H1 (cell line): ENCODE results near the gene PREX1. TPM values are rescaled to one million over a fixed set of nuclear protein-coding genes. Genes with fewer than 3 reads are reported as not detected.

Experiments
- CTCF ChIA-PET: fragments of 300-600 bp; sonication (Branson Sonifier 250); formaldehyde crosslinking; loops from one replicate; lab custom pipeline; 2021; ENCODE audit not compliant: partially characterized antibody; lab: Charles Lee
- POLR2A ChIA-PET: fragments of 300-600 bp; sonication (Branson Sonifier 250); formaldehyde crosslinking; loops from one replicate; lab custom pipeline; 2021; ENCODE audit warnings: inconsistent platforms; ENCODE audit not compliant: partially characterized antibody; lab: Charles Lee
- DNase-seq, 2 experiments: peaks; one replicate each; pipeline versions ENCODE4 v3.0.0 to v3.0.0-alpha.2; 2010 to 2022; ENCODE audit warnings: low spot score in 2 of 2, low read depth in 1 of 2, mixed read lengths in 1 of 2
- FAIRE-seq: peaks from 2 replicates; lab custom pipeline; 2011; peaks lifted over from hg19 to GRCh38; lab: Jason Lieb, UNC
- H2AFZ ChIP-seq: 2 replicates; pipeline ENCODE4 v1.8.1; 2012; ENCODE audit warnings: low read length, inconsistent platforms
- H2AK5ac ChIP-seq: 2 replicates; pipeline ENCODE4 v1.6.1; 2013; ENCODE audit warnings: low read depth, low read length
- H2BK120ac ChIP-seq: replicated peaks from 2 replicates; pipeline ENCODE3; 2013; ENCODE audit warnings: low read depth, low read length, inconsistent platforms
- H2BK12ac ChIP-seq: 2 replicates; pipeline ENCODE4 v1.6.1; 2013; ENCODE audit warnings: low read depth, low read length
- H2BK15ac ChIP-seq: 2 replicates; pipeline ENCODE4 v1.6.1; 2013; ENCODE audit warnings: low read length
- H2BK20ac ChIP-seq: 2 replicates; pipeline ENCODE4 v1.6.1; 2013; ENCODE audit warnings: low read length
- H2BK5ac ChIP-seq: 2 replicates; pipeline ENCODE4 v1.6.1; 2013; ENCODE audit warnings: low read depth, low read length
- H3K14ac ChIP-seq: 2 replicates; pipeline ENCODE4 v1.6.1; 2013; ENCODE audit warnings: inconsistent platforms; ENCODE audit not compliant: insufficient read length
- H3K18ac ChIP-seq: 2 replicates; pipeline ENCODE4 v1.6.1; 2013; ENCODE audit warnings: low read length; ENCODE audit errors: extremely low read depth
- H3K23ac ChIP-seq: 2 replicates; pipeline ENCODE4 v1.6.1; 2013; ENCODE audit warnings: inconsistent platforms; ENCODE audit not compliant: insufficient read length
- H3K23me2 ChIP-seq: 2 replicates; pipeline ENCODE4 v1.6.1; 2013; ENCODE audit warnings: low read depth, low read length
- H3K27ac ChIP-seq: 2 replicates; pipeline ENCODE4 v1.6.1; 2011; ENCODE audit warnings: low read depth, low read length, inconsistent platforms
- H3K27me3 ChIP-seq, 4 experiments: replicated peaks in 1 of 4; 1 replicate in 1 of 4; 2 replicates in 3 of 4; pipeline versions ENCODE4 v1.6.1 to v1.8.1; 2011 to 2013; ENCODE audit warnings: low read length in 3 of 4, mild to moderate bottlenecking in 3 of 4, inconsistent platforms in 2 of 4, mixed read lengths in 2 of 4, moderate library complexity in 1 of 4; ENCODE audit not compliant: control insufficient read depth in 3 of 4, insufficient read depth in 3 of 4; ENCODE audit errors: extremely low read depth in 1 of 4
- H3K36me3 ChIP-seq, 4 experiments: 2 replicates each; pipeline versions ENCODE4 v1.6.1 to v1.8.1; 2011 to 2013; ENCODE audit warnings: mild to moderate bottlenecking in 4 of 4, low read length in 3 of 4, moderate library complexity in 2 of 4, control low read depth in 1 of 4, inconsistent platforms in 1 of 4; ENCODE audit not compliant: insufficient read depth in 4 of 4, control insufficient read depth in 2 of 4
- H3K4ac ChIP-seq: replicated peaks from 2 replicates; pipeline ENCODE3; 2013; ENCODE audit warnings: low read length, low read depth, mixed read lengths, inconsistent platforms; ENCODE audit not compliant: insufficient read length
- H3K4me1 ChIP-seq, 4 experiments: replicated peaks in 1 of 4; 1 replicate in 1 of 4; 2 replicates in 3 of 4; pipeline versions ENCODE4 v1.6.1 to v1.8.1; 2011 to 2013; ENCODE audit warnings: low read length in 3 of 4, inconsistent platforms in 2 of 4, mixed read lengths in 1 of 4; ENCODE audit not compliant: insufficient read depth in 4 of 4, control insufficient read depth in 3 of 4
- H3K4me2 ChIP-seq, 2 experiments: 2 replicates each; pipeline versions ENCODE4 v1.6.1 to v1.8.1; 2011 to 2013; ENCODE audit warnings: low read depth in 2 of 2, low read length in 2 of 2, control low read depth in 1 of 2, inconsistent platforms in 1 of 2, mild to moderate bottlenecking in 1 of 2; ENCODE audit not compliant: insufficient read depth in 1 of 2
- H3K4me3 ChIP-seq, 4 experiments: fragments of 200-600, 300-600 bp in 1 of 4; sonication (generic), shearing (Covaris generic), sonication (Bioruptor Twin) in 1 of 4; 2 replicates each; pipeline versions ENCODE4 v1.5.1 to v1.8.1; 2011 to 2016; ENCODE audit warnings: low read length in 4 of 4, low read depth in 3 of 4, control low read depth in 2 of 4, inconsistent platforms in 2 of 4, mild to moderate bottlenecking in 2 of 4, mixed read lengths in 1 of 4, moderate library complexity in 1 of 4; ENCODE audit not compliant: insufficient read depth in 2 of 4; ENCODE audit errors: extremely low read depth in 1 of 4
- H3K56ac ChIP-seq: replicated peaks from 2 replicates; pipeline ENCODE3; 2013; ENCODE audit warnings: low read depth, mild to moderate bottlenecking, mixed read lengths, low read length, inconsistent platforms; ENCODE audit not compliant: insufficient read length
- H3K79me1 ChIP-seq: 2 replicates; pipeline ENCODE4 v1.6.1; 2013; ENCODE audit warnings: low read depth, low read length, control low read depth
- H3K79me2 ChIP-seq, 2 experiments: 2 replicates each; pipeline versions ENCODE4 v1.6.1 to v1.8.1; 2012 to 2013; ENCODE audit warnings: low read length in 2 of 2, mild to moderate bottlenecking in 2 of 2, inconsistent platforms in 1 of 2; ENCODE audit not compliant: insufficient read depth in 2 of 2, control insufficient read depth in 1 of 2
- H3K9ac ChIP-seq, 4 experiments: replicated peaks in 1 of 4; 1 replicate in 1 of 4; 2 replicates in 3 of 4; pipeline versions ENCODE4 v1.6.1 to v1.8.1; 2011 to 2013; ENCODE audit warnings: low read depth in 3 of 4, low read length in 3 of 4, control low read depth in 2 of 4, mild to moderate bottlenecking in 2 of 4, moderate library complexity in 2 of 4, inconsistent platforms in 1 of 4; ENCODE audit errors: extremely low read depth in 1 of 4
- H3K9me3 ChIP-seq, 2 experiments: 2 replicates each; pipeline versions ENCODE4 v1.6.1 to v1.8.1; 2012 to 2013; ENCODE audit warnings: mild to moderate bottlenecking in 2 of 2, moderate library complexity in 2 of 2, control low read depth in 1 of 2, inconsistent platforms in 1 of 2, low read depth in 1 of 2, low read length in 1 of 2, mixed read lengths in 1 of 2; ENCODE audit not compliant: insufficient read depth in 2 of 2
- H4K20me1 ChIP-seq, 2 experiments: replicated peaks in 1 of 2; 2 replicates each; pipeline versions ENCODE3 to v1.8.1; 2011 to 2013; ENCODE audit warnings: inconsistent platforms in 2 of 2, low read length in 2 of 2, mild to moderate bottlenecking in 1 of 2; ENCODE audit not compliant: insufficient read depth in 2 of 2, control insufficient read depth in 1 of 2
- H4K5ac ChIP-seq: 2 replicates; pipeline ENCODE4 v1.6.1; 2013; ENCODE audit warnings: low read length, low read depth, mixed read lengths, inconsistent platforms; ENCODE audit not compliant: insufficient read length
- H4K8ac ChIP-seq: 2 replicates; pipeline ENCODE4 v1.8.0; 2013; ENCODE audit warnings: mild to moderate bottlenecking, moderate library complexity, low read length, inconsistent platforms; ENCODE audit not compliant: insufficient read depth; ENCODE audit errors: extremely low read depth
- H4K91ac ChIP-seq: replicated peaks from 2 replicates; pipeline ENCODE3; 2013; ENCODE audit warnings: low read length, mixed read lengths, inconsistent platforms; ENCODE audit not compliant: insufficient read length
- BRCA1 ChIP-seq: IDR thresholded peaks from 2 replicates; pipeline ENCODE4 v1.6.1; 2012; ENCODE audit warnings: low read depth, low read length, improper control_type of control experiment
- CHD2 ChIP-seq: IDR thresholded peaks from 2 replicates; pipeline ENCODE4 v1.6.1; 2012; ENCODE audit warnings: low read length, improper control_type of control experiment
- JUND ChIP-seq: IDR thresholded peaks from 2 replicates; pipeline ENCODE4 v1.6.1; 2011; ENCODE audit warnings: mild to moderate bottlenecking, improper control_type of control experiment, low read length
- SRF ChIP-seq: IDR thresholded peaks from 2 replicates; pipeline ENCODE4 v1.6.1; 2011; ENCODE audit warnings: mild to moderate bottlenecking, low read depth, low read length, moderate library complexity
- TCF12 ChIP-seq: IDR thresholded peaks from 2 replicates; pipeline ENCODE4 v1.6.1; 2011; ENCODE audit warnings: low read depth, mild to moderate bottlenecking, low read length
- USF2 ChIP-seq: IDR thresholded peaks from 2 replicates; pipeline ENCODE4 v1.6.1; 2011; ENCODE audit warnings: low read length, improper control_type of control experiment
- WGBS, 2 experiments: shearing (Covaris generic) in 1 of 2; methylation state at CpG; one replicate each; pipeline versions ENCODE4 v1.1.6 to v1.1.7; 2013 to 2015; ENCODE audit warnings: low lambda C conversion rate in 2 of 2, mixed read lengths in 2 of 2, inconsistent platforms in 1 of 2, low coverage in 1 of 2, missing lambda C conversion rate in 1 of 2; ENCODE audit not compliant: insufficient replicate concordance in 2 of 2, insufficient coverage in 1 of 2, insufficient read length in 1 of 2; ENCODE audit errors: extremely low coverage in 1 of 2, missing lambda C conversion rate in 1 of 2; 5-methylcytosine and 5-hydroxymethylcytosine counted together
- polyA plus RNA-seq, 7 experiments: library from polyadenylated mRNA; depleted of rRNA in 3 of 7; stranded (reverse) in 5 of 7; unstranded in 2 of 7; fragments of >200 nt in 5 of 7; fragments of 200-250 nt in 2 of 7; gene quantifications; 1 replicate in 5 of 7; 2 replicates in 1 of 7; 4 replicates in 1 of 7; pipeline versions ENCODE4 v1.2.1 to v1.2.3, GENCODE V29; 2011 to 2013; ENCODE audit warnings: missing spikeins in 2 of 7, mixed read lengths in 2 of 7
- total RNA-seq: library from RNA; stranded (reverse); fragmentation: NEBNext Ultra II Directional; extraction: Animal tissue kit (Norgen Biotek cat#: 25700); gene quantifications from 2 replicates; pipeline ENCODE4 v1.2.1, GENCODE V29; 2021

PREX1 gene
- total and polyA plus RNA-seq, 2 of the 8 experiments (the other 6 are each of a cell fraction or from before 2014, with no cell fraction given) = 10.7 to 12.8 TPM

- FAIRE-seq = no peak
Measured at GRCh38 chr20:48729538-48729937, 98.3 kb downstream of the PREX1 start.

More at GRCh38 chr20:48729538-48729937, 98.3 kb downstream of the PREX1 start:
- no peak overlapping the region for H2BK15ac ChIP-seq
- H4K5ac ChIP-seq = no peak overlapping the region
- POLR2A ChIA-PET = no interaction called here
- no peak overlapping the region for H4K91ac ChIP-seq
- no peak overlapping the region for H3K56ac ChIP-seq
- no peaks in the 10 kb centered on the region for H3K79me2 ChIP-seq
- no peak overlapping the region for H2BK20ac ChIP-seq
- peaks cover 2% of the 10 kb centered on the region; the same call in 1 of the 2 replicates for H3K23me2 ChIP-seq
- H2BK120ac ChIP-seq = no peak overlapping the region
- no peak overlapping the region for H4K8ac ChIP-seq
- no peaks in the 10 kb centered on the region for H3K9me3 ChIP-seq
- TF ChIP-seq SRF (no peak), TCF12 (no peak), BRCA1 (no peak), JUND (no peak), CHD2 (no peak), USF2 (no peak)
- H3K4me1 ChIP-seq = peaks cover 0 to 5% (median 0%) of the 10 kb centered on the region in 4 experiments; a peak in 3 of 7 replicates
- no peaks in the 10 kb centered on the region for H4K20me1 ChIP-seq
- H3K9ac ChIP-seq = no peak overlapping the region
- H2AK5ac ChIP-seq = no peak overlapping the region
- H3K4me3 ChIP-seq = no peak overlapping the region
- no peak overlapping the region for H2BK5ac ChIP-seq
- no peak overlapping the region for H2AFZ ChIP-seq
- no peak overlapping the region for H3K14ac ChIP-seq
- no peaks in the 10 kb centered on the region; the same call in 1 of the 2 replicates for H3K79me1 ChIP-seq
- CTCF ChIA-PET = no interaction called here
- no peaks in the 10 kb centered on the region for H3K27me3 ChIP-seq
- no peaks in the 10 kb centered on the region; a peak in 1 of 8 replicates for H3K36me3 ChIP-seq
- WGBS, 2 experiments = 88% methylated on average over 6 of the region's 6 CpGs; no CpG with 5 or more reads in 1 of the 2 experiments
- DNase-seq = no peak
- H3K4ac ChIP-seq = no peak overlapping the region
- H3K27ac ChIP-seq = no peak overlapping the region
- no peak overlapping the region for H2BK12ac ChIP-seq
- no peak overlapping the region for H3K23ac ChIP-seq
- H3K18ac ChIP-seq = no peak overlapping the region
- no peak overlapping the region for H3K4me2 ChIP-seq
